GM10266 (cell line): ENCODE results near the gene PER3.

Source experiments
- DNase-seq: peaks from one replicate; pipeline ENCODE4 v3.0.0; 2012; ENCODE audit errors: extremely low spot score
- CTCF ChIP-seq: IDR thresholded peaks from 2 replicates; pipeline ENCODE4 v1.5.1; 2012; ENCODE audit warnings: mild to moderate bottlenecking, low read depth; ENCODE audit not compliant: control insufficient read depth, insufficient read depth; ENCODE audit errors: missing control alignments

PER3 gene

GRCh38 chr1:7751174-7751573 lies 32.9 kb upstream of the PER3 start:
- no peak for TF ChIP-seq CTCF
- DNase-seq, result no peak

- peak; percentile 36 for DNase-seq
- TF ChIP-seq CTCF, result peak; percentile 70
These were observed 31.3 kb upstream of the PER3 start for GRCh38 chr1:7752512-7753417.

GRCh38 chr1:7753641-7754040 lies 30.4 kb upstream of the PER3 start:
- no peak for DNase-seq
- TF ChIP-seq CTCF, result no peak

GRCh38 chr1:7754234-7754633 lies 29.9 kb upstream of the PER3 start:
- no peak for TF ChIP-seq CTCF
- no peak for DNase-seq

- DNase-seq, result no peak
- no peak for TF ChIP-seq CTCF
These were observed 28.6 kb upstream of the PER3 start for GRCh38 chr1:7755448-7755847.

- no peak for DNase-seq
- TF ChIP-seq CTCF, result no peak
These were observed 23.8 kb upstream of the PER3 start for GRCh38 chr1:7760245-7760644.

- no peak for TF ChIP-seq CTCF
- no peak for DNase-seq
These were observed 23.0 kb upstream of the PER3 start for GRCh38 chr1:7761103-7761502.
